PC-9 (cell line): ENCODE measurements around the gene RALGPS1. TPM values are rescaled to one million over a fixed set of nuclear protein-coding genes. Genes with fewer than 3 reads are reported as not detected.

Experiments
- BruUV-seq: library from RNA; stranded (reverse); fragments of 400-500 nt; replicated peaks from 2 replicates; lab custom pipeline; 2021; lab: Mats Ljungman, UMichigan
- CTCF ChIA-PET: fragments of 300-600 bp; sonication (Branson Sonifier 250); formaldehyde crosslinking; loops from one replicate; lab custom pipeline; 2022; ENCODE audit warnings: antibody characterized with exemption; lab: Charles Lee
- POLR2A ChIA-PET: fragments of 300-600 bp; sonication (Branson Sonifier 250); formaldehyde crosslinking; loops from one replicate; lab custom pipeline; 2022; ENCODE audit warnings: antibody characterized with exemption; ENCODE audit not compliant: unreplicated experiment; lab: Charles Lee
- DNase-seq, 2 experiments: peaks; one replicate each; pipeline versions ENCODE4 v3.0.0 to v3.0.0-alpha.2; 2015 to 2022; ENCODE audit warnings: mixed read lengths in 1 of 2
- H2AFZ ChIP-seq: fragments of 200-600 bp; sonication (generic); 2 replicates; pipeline ENCODE4 v1.8.1; 2017; ENCODE audit warnings: antibody characterized with exemption
- H3F3A ChIP-seq: fragments of 200-600 bp; sonication (generic); 2 replicates; pipeline ENCODE4 v1.8.1; 2017; ENCODE audit warnings: antibody characterized with exemption, mild to moderate bottlenecking, low read depth; ENCODE audit not compliant: insufficient read depth
- H3K27ac ChIP-seq: fragments of 200-600 bp; sonication (generic); 2 replicates; pipeline ENCODE4 v1.6.1; 2016; ENCODE audit warnings: mixed run types
- H3K27me3 ChIP-seq: fragments of 200-600 bp; sonication (generic); 2 replicates; pipeline ENCODE4 v1.6.1; 2016; ENCODE audit warnings: low read depth, mixed run types; ENCODE audit not compliant: insufficient read depth
- H3K36me3 ChIP-seq: fragments of 200-600 bp; sonication (generic); 2 replicates; pipeline ENCODE4 v1.6.1; 2016; ENCODE audit warnings: low read depth, mixed run types
- H3K4me1 ChIP-seq: fragments of 200-600 bp; sonication (generic); replicated peaks from 2 replicates; pipeline ENCODE4 v1.6.1; 2016; ENCODE audit warnings: mixed run types; ENCODE audit not compliant: insufficient read depth
- H3K4me2 ChIP-seq: fragments of 200-600 bp; sonication (generic); 2 replicates; pipeline ENCODE4 v1.6.1; 2017; ENCODE audit warnings: mixed run types
- H3K4me3 ChIP-seq: fragments of 200-600 bp; sonication (generic); 2 replicates; pipeline ENCODE4 v1.6.1; 2016; ENCODE audit warnings: mixed run types
- H3K79me2 ChIP-seq: fragments of 200-600 bp; sonication (generic); 2 replicates; pipeline ENCODE4 v1.6.1; 2017; ENCODE audit warnings: low read depth, mixed run types
- H3K9me2 ChIP-seq: fragments of 200-600 bp; sonication (generic); 2 replicates; pipeline ENCODE4 v1.8.1; 2017; ENCODE audit warnings: mild to moderate bottlenecking; ENCODE audit not compliant: insufficient read depth
- H3K9me3 ChIP-seq: fragments of 200-600 bp; sonication (generic); 2 replicates; pipeline ENCODE4 v1.8.1; 2016; ENCODE audit warnings: low read depth; ENCODE audit not compliant: insufficient read depth
- H4K20me1 ChIP-seq: fragments of 200-600 bp; sonication (generic); 2 replicates; pipeline ENCODE4 v1.8.1; 2017; ENCODE audit not compliant: insufficient read depth
- CTCF ChIP-seq: fragments of 200-600 bp; sonication (generic); conservative IDR thresholded peaks from 2 replicates; pipeline ENCODE4 v1.6.1; 2017; ENCODE audit warnings: mixed run types, antibody characterized with exemption, mild to moderate bottlenecking, moderate library complexity
- EZH2 ChIP-seq: fragments of 200-600 bp; sonication (generic); IDR thresholded peaks from 2 replicates; pipeline ENCODE4 v1.8.0; 2017; ENCODE audit warnings: antibody characterized with exemption, low read depth
- intact Hi-C: fragments of 100-400 bp; cut with micrococcal nuclease; formaldehyde crosslinking; loops from one replicate; pipeline ENCODE4 v1.10.0; 2022; ENCODE audit not compliant: unreplicated experiment
- total RNA-seq: library from RNA; stranded (reverse); gene quantifications from 2 replicates; pipeline ENCODE4 v1.2.3, GENCODE V29; 2021

RALGPS1 gene
- total RNA-seq, 1 experiment from 2014 or later, result 23.3 TPM

- no peaks in the 10 kb centered on the region for H4K20me1 ChIP-seq
- H3K79me2 ChIP-seq, result no peaks in the 10 kb centered on the region
- DNase-seq, result no peak
- H3K9me2 ChIP-seq, result no peaks in the 10 kb centered on the region
- H3F3A ChIP-seq, result peaks cover 14% of the 10 kb centered on the region
- 0 out of 2 replicates have a peak overlapping the region, but pooled peaks have one; percentile 4 for H3K4me2 ChIP-seq
- TF ChIP-seq CTCF, result no peak
- TF ChIP-seq EZH2, result no peak
- no peak overlapping the region for H2AFZ ChIP-seq
- H3K4me1 ChIP-seq, result peaks cover 16% of the 10 kb centered on the region
- no peaks in the 10 kb centered on the region for H3K36me3 ChIP-seq
- H3K9me3 ChIP-seq, result no peaks in the 10 kb centered on the region
- no peaks in the 10 kb centered on the region for H3K27me3 ChIP-seq
- CTCF ChIA-PET, result interaction anchor here (0.7 to 1.1 kb wide), 2 partner anchors 20 to 198 kb away, joined by 3 read pairs; no protein-coding TSS in a partner anchor
- no peak overlapping the region for H3K4me3 ChIP-seq
- no peak overlapping the region for H3K27ac ChIP-seq
- intact Hi-C loops, result no loop called here
- BruUV-seq, result no TSS peak
- POLR2A ChIA-PET, result interaction anchor here (0.6 to 0.7 kb wide), 2 partner anchors 71 to 391 kb away, joined by 4 read pairs; partner anchors contain the start of gene SLC2A8
Measured at GRCh38 chr9:127005770-127006314, 91.3 kb downstream of the RALGPS1 start.

GRCh38 chr9:127007638-127008037, 93.1 kb downstream of the RALGPS1 start:
- ChIA-PET POLR2A (no interaction called here), CTCF (interaction anchor here (0.7 kb wide), 2 partner anchors 180 to 1600 kb away, joined by 4 read pairs; no protein-coding TSS in a partner anchor)
- no peaks in the 10 kb centered on the region for H3K9me3 ChIP-seq
- peaks cover 14% of the 10 kb centered on the region; the same call in 1 of the 2 replicates for H3F3A ChIP-seq
- BruUV-seq, result no TSS peak
- intact Hi-C loops, result no loop called here
- no peaks in the 10 kb centered on the region for H4K20me1 ChIP-seq
- no peaks in the 10 kb centered on the region for H3K79me2 ChIP-seq
- H3K27ac ChIP-seq, result no peak overlapping the region
- DNase-seq, result no peak
- H3K9me2 ChIP-seq, result no peaks in the 10 kb centered on the region
- H3K4me3 ChIP-seq, result no peak overlapping the region
- peaks cover 16% of the 10 kb centered on the region for H3K4me1 ChIP-seq
- no peak for TF ChIP-seq EZH2
- no peak for TF ChIP-seq CTCF
- no peak overlapping the region for H3K4me2 ChIP-seq
- H2AFZ ChIP-seq, result no peak overlapping the region
- no peaks in the 10 kb centered on the region for H3K27me3 ChIP-seq
- no peaks in the 10 kb centered on the region for H3K36me3 ChIP-seq

GRCh38 chr9:127008076-127008475, 93.5 kb downstream of the RALGPS1 start:
- Histone ChIP-seq H3K9me3 (no peaks in the 10 kb centered on the region), H3K36me3 (no peaks in the 10 kb centered on the region), H2AFZ (no peak overlapping the region), H3K27ac (no peak overlapping the region), H3F3A (peaks cover 14% of the 10 kb centered on the region; the same call in 1 of the 2 replicates), H3K4me3 (no peak overlapping the region), H3K4me1 (peaks cover 16% of the 10 kb centered on the region), H3K27me3 (no peaks in the 10 kb centered on the region), H3K9me2 (no peaks in the 10 kb centered on the region), H4K20me1 (no peaks in the 10 kb centered on the region), H3K4me2 (no peak overlapping the region), H3K79me2 (no peaks in the 10 kb centered on the region)
- no TSS peak for BruUV-seq
- DNase-seq, result no peak
- TF ChIP-seq EZH2, result no peak
- TF ChIP-seq CTCF, result no peak
- ChIA-PET POLR2A (interaction anchor here (0.6 kb wide), 1 partner anchor 104 kb away, joined by 5 read pairs; no protein-coding TSS in a partner anchor), CTCF (interaction anchor here (0.7 kb wide), 2 partner anchors 179 to 1601 kb away, joined by 4 read pairs; no protein-coding TSS in a partner anchor)
- intact Hi-C loops, result no loop called here
